HEK293 (cell line): ENCODE data around the gene SLC32A1.

Source experiments
- CTCF ChIA-PET: fragments of 350-600 bp; formaldehyde crosslinking; extraction: SDS; loops from one replicate; lab custom pipeline; 2021; ENCODE audit warnings: antibody characterized with exemption; lab: Yijun Ruan, JAX
- POLR2A ChIA-PET: fragments of 300-600 bp; formaldehyde crosslinking; extraction: SDS; loops from one replicate; lab custom pipeline; 2020; ENCODE audit warnings: antibody characterized with exemption, inconsistent platforms; lab: Yijun Ruan, JAX
- H3K27ac ChIP-seq: fragments of 200-500 bp; sonication (Bioruptor generic); 2 replicates; pipeline ENCODE4 v1.5.1; 2014; ENCODE audit warnings: low read depth, low read length, control low read depth, inconsistent platforms; ENCODE audit errors: extremely low read depth
- H3K36me3 ChIP-seq, 2 experiments: fragments of 200-500 bp in 1 of 2; sonication (Bioruptor generic) in 1 of 2; 1 replicate in 1 of 2; 2 replicates in 1 of 2; pipeline ENCODE4 v1.5.1; 2014 to 2017; ENCODE audit warnings: inconsistent platforms in 2 of 2, low read length in 2 of 2; ENCODE audit not compliant: control insufficient read depth in 2 of 2, insufficient read depth in 1 of 2
- H3K4me1 ChIP-seq: fragments of 200-500 bp; sonication (Bioruptor generic); 2 replicates; pipeline ENCODE4 v1.5.1; 2014; ENCODE audit warnings: mild to moderate bottlenecking, low read length, inconsistent platforms; ENCODE audit not compliant: control insufficient read depth, insufficient read depth
- H3K4me3 ChIP-seq: 2 replicates; pipeline ENCODE4 v1.5.1; 2011; ENCODE audit warnings: low read depth, mild to moderate bottlenecking, control low read depth, low read length, moderate library complexity
- H3K9me3 ChIP-seq: fragments of 200-500 bp; sonication (Bioruptor generic); 2 replicates; pipeline ENCODE4 v1.5.1; 2014; ENCODE audit warnings: low read depth, low read length, inconsistent platforms; ENCODE audit not compliant: control insufficient read depth, insufficient read depth
- BCL11A ChIP-seq: fragments of 450-650 bp; formaldehyde crosslinking; IDR thresholded peaks from 2 replicates; pipeline ENCODE4 v1.5.1; 2016; ENCODE audit warnings: low read depth, missing biosample characterization, missing genetic modification characterization
- CTCF ChIP-seq: fragments of 450-650 bp; formaldehyde crosslinking; IDR thresholded peaks from 2 replicates; pipeline ENCODE4 v1.5.1; 2016; ENCODE audit warnings: missing biosample characterization, missing genetic modification characterization
- GLI2 ChIP-seq: fragments of 450-650 bp; formaldehyde crosslinking; IDR thresholded peaks from 2 replicates; pipeline ENCODE4; 2017; ENCODE audit warnings: missing biosample characterization, missing genetic modification characterization, low read depth, borderline replicate concordance
- PATZ1 ChIP-seq: fragments of 450-650 bp; formaldehyde crosslinking; IDR thresholded peaks from 2 replicates; pipeline ENCODE4 v1.5.1; 2016; ENCODE audit warnings: missing biosample characterization, missing genetic modification characterization
- ZNF138 ChIP-seq: fragments of 450-650 bp; formaldehyde crosslinking; IDR thresholded peaks from 2 replicates; pipeline ENCODE4 v1.5.1; 2016; ENCODE audit warnings: missing biosample characterization, missing genetic modification characterization, borderline replicate concordance
- ZNF146 ChIP-seq: fragments of 450-650 bp; formaldehyde crosslinking; IDR thresholded peaks from 2 replicates; pipeline ENCODE4 v1.5.1; 2016; ENCODE audit warnings: missing biosample characterization, missing genetic modification characterization
- ZNF2 ChIP-seq: fragments of 450-650 bp; formaldehyde crosslinking; IDR thresholded peaks from 2 replicates; pipeline ENCODE4 v1.5.1; 2016; ENCODE audit warnings: missing biosample characterization, missing genetic modification characterization
- ZNF248 ChIP-seq: fragments of 450-650 bp; formaldehyde crosslinking; IDR thresholded peaks from 2 replicates; pipeline ENCODE4 v1.5.1; 2017; ENCODE audit warnings: missing biosample characterization, missing genetic modification characterization
- ZNF335 ChIP-seq: fragments of 450-650 bp; formaldehyde crosslinking; conservative IDR thresholded peaks from 2 replicates; pipeline ENCODE4 v1.5.1; 2016; ENCODE audit warnings: missing biosample characterization, missing genetic modification characterization
- ZNF341 ChIP-seq: fragments of 450-650 bp; formaldehyde crosslinking; IDR thresholded peaks from 2 replicates; pipeline ENCODE4; 2016; ENCODE audit warnings: low read depth, missing biosample characterization, missing genetic modification characterization
- ZNF560 ChIP-seq: fragments of 450-650 bp; formaldehyde crosslinking; IDR thresholded peaks from 2 replicates; pipeline ENCODE4 v1.5.1; 2017; ENCODE audit warnings: missing biosample characterization, missing genetic modification characterization, borderline replicate concordance
- ZNF645 ChIP-seq: fragments of 450-650 bp; formaldehyde crosslinking; IDR thresholded peaks from 2 replicates; pipeline ENCODE4; 2016; ENCODE audit warnings: missing biosample characterization, missing genetic modification characterization
- TF ChIP-seq, protein P1 (sequence below): fragments of 450-650 bp; formaldehyde crosslinking; IDR thresholded peaks from 2 replicates; pipeline ENCODE4 v1.5.1; 2016; ENCODE audit warnings: missing biosample characterization, missing genetic modification characterization
- TF ChIP-seq, protein P2 (sequence below): fragments of 450-650 bp; formaldehyde crosslinking; IDR thresholded peaks from 2 replicates; pipeline ENCODE4 v1.5.1; 2016; ENCODE audit warnings: missing biosample characterization, missing genetic modification characterization, borderline replicate concordance
- TF ChIP-seq, protein P3 (sequence below): fragments of 450-650 bp; formaldehyde crosslinking; IDR thresholded peaks from 2 replicates; pipeline ENCODE4 v1.5.1; 2016; ENCODE audit warnings: missing biosample characterization, missing genetic modification characterization, low read depth

SLC32A1 gene

GRCh38 chr20:38770970-38771369 lies 46.7 kb downstream of the SLC32A1 start:
- ChIA-PET CTCF (interaction anchor here (0.6 to 1.5 kb wide), 2 partner anchors 16 to 19 kb away, joined by 4 to 9 read pairs; no protein-coding TSS in a partner anchor), POLR2A (no interaction called here)

More at GRCh38 chr20:38770970-38771369, 46.7 kb downstream of the SLC32A1 start:
- Histone ChIP-seq H3K4me3 (no peak overlapping the region), H3K27ac (no peak overlapping the region), H3K4me1 (no peaks in the 10 kb centered on the region), H3K36me3 (peaks cover 0 to 74% of the 10 kb centered on the region in 2 experiments), H3K9me3 (no peaks in the 10 kb centered on the region)
- TF ChIP-seq, protein P1, sequence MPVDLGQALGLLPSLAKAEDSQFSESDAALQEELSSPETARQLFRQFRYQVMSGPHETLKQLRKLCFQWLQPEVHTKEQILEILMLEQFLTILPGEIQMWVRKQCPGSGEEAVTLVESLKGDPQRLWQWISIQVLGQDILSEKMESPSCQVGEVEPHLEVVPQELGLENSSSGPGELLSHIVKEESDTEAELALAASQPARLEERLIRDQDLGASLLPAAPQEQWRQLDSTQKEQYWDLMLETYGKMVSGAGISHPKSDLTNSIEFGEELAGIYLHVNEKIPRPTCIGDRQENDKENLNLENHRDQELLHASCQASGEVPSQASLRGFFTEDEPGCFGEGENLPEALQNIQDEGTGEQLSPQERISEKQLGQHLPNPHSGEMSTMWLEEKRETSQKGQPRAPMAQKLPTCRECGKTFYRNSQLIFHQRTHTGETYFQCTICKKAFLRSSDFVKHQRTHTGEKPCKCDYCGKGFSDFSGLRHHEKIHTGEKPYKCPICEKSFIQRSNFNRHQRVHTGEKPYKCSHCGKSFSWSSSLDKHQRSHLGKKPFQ (tag by site-specific recombination): no peak
- TF ChIP-seq, protein P2, sequence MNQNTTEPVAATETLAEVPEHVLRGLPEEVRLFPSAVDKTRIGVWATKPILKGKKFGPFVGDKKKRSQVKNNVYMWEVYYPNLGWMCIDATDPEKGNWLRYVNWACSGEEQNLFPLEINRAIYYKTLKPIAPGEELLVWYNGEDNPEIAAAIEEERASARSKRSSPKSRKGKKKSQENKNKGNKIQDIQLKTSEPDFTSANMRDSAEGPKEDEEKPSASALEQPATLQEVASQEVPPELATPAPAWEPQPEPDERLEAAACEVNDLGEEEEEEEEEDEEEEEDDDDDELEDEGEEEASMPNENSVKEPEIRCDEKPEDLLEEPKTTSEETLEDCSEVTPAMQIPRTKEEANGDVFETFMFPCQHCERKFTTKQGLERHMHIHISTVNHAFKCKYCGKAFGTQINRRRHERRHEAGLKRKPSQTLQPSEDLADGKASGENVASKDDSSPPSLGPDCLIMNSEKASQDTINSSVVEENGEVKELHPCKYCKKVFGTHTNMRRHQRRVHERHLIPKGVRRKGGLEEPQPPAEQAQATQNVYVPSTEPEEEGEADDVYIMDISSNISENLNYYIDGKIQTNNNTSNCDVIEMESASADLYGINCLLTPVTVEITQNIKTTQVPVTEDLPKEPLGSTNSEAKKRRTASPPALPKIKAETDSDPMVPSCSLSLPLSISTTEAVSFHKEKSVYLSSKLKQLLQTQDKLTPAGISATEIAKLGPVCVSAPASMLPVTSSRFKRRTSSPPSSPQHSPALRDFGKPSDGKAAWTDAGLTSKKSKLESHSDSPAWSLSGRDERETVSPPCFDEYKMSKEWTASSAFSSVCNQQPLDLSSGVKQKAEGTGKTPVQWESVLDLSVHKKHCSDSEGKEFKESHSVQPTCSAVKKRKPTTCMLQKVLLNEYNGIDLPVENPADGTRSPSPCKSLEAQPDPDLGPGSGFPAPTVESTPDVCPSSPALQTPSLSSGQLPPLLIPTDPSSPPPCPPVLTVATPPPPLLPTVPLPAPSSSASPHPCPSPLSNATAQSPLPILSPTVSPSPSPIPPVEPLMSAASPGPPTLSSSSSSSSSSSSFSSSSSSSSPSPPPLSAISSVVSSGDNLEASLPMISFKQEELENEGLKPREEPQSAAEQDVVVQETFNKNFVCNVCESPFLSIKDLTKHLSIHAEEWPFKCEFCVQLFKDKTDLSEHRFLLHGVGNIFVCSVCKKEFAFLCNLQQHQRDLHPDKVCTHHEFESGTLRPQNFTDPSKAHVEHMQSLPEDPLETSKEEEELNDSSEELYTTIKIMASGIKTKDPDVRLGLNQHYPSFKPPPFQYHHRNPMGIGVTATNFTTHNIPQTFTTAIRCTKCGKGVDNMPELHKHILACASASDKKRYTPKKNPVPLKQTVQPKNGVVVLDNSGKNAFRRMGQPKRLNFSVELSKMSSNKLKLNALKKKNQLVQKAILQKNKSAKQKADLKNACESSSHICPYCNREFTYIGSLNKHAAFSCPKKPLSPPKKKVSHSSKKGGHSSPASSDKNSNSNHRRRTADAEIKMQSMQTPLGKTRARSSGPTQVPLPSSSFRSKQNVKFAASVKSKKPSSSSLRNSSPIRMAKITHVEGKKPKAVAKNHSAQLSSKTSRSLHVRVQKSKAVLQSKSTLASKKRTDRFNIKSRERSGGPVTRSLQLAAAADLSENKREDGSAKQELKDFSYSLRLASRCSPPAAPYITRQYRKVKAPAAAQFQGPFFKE (tag by site-specific recombination): no peak
- TF ChIP-seq CTCF (no peak), ZNF341 (no peak), ZNF146 (tag by site-specific recombination) (no peak), GLI2 (tag by site-specific recombination) (no peak), PATZ1 (tag by site-specific recombination) (no peak), BCL11A (no peak), ZNF138 (tag by site-specific recombination) (no peak), ZNF248 (tag by site-specific recombination) (no peak), ZNF335 (tag by site-specific recombination) (no peak), ZNF560 (tag by site-specific recombination) (no peak), ZNF2 (tag by site-specific recombination) (no peak), ZNF645 (tag by site-specific recombination) (no peak)
- TF ChIP-seq, protein P3, sequence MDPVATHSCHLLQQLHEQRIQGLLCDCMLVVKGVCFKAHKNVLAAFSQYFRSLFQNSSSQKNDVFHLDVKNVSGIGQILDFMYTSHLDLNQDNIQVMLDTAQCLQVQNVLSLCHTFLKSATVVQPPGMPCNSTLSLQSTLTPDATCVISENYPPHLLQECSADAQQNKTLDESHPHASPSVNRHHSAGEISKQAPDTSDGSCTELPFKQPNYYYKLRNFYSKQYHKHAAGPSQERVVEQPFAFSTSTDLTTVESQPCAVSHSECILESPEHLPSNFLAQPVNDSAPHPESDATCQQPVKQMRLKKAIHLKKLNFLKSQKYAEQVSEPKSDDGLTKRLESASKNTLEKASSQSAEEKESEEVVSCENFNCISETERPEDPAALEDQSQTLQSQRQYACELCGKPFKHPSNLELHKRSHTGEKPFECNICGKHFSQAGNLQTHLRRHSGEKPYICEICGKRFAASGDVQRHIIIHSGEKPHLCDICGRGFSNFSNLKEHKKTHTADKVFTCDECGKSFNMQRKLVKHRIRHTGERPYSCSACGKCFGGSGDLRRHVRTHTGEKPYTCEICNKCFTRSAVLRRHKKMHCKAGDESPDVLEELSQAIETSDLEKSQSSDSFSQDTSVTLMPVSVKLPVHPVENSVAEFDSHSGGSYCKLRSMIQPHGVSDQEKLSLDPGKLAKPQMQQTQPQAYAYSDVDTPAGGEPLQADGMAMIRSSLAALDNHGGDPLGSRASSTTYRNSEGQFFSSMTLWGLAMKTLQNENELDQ (tag by site-specific recombination): no peak
